Prostate gland (tissue), 2 donors: Measurements from ENCODE around the gene SFXN1.

Source experiments
- CTCF ChIP-seq, 4 experiments: fragments of 200-600 bp in 2 of 4; fragments of 450-650 bp in 2 of 4; sonication (generic) in 2 of 4; IDR thresholded peaks; 1 replicate in 3 of 4; 2 replicates in 1 of 4; pipeline ENCODE4 v1.5.1; 2016 to 2019; ENCODE audit warnings: antibody characterized with exemption in 4 of 4, mild to moderate bottlenecking in 2 of 4, moderate library complexity in 2 of 4
- POLR2A ChIP-seq: fragments of 450-650 bp; IDR thresholded peaks from one replicate; pipeline ENCODE4 v1.6.1; 2016; ENCODE audit warnings: antibody characterized with exemption, mild to moderate bottlenecking
- POLR2AphosphoS5 ChIP-seq: sonication (generic); formaldehyde crosslinking; IDR thresholded peaks from one replicate; pipeline ENCODE4 v1.6.1; 2017; ENCODE audit warnings: antibody characterized with exemption

- TF ChIP-seq CTCF (IDR thresholded peaks at IDR 0.05) (no peak), POLR2A (no peak), POLR2AphosphoS5 (no peak)
Measured at GRCh38 chr5:175457466-175457865, 20.9 kb upstream of the SFXN1 start.
